Neural progenitor cell (in vitro differentiated cells): ENCODE data around the gene ATF2. TPM values are rescaled to one million over a fixed set of nuclear protein-coding genes. Genes with fewer than 3 reads are reported as not detected.

Experiments
- DNase-seq: peaks from one replicate; pipeline ENCODE4 v3.0.0-alpha.2; 2016; ENCODE audit warnings: low spot score
- H2AFZ ChIP-seq: fragments of 200-600 bp; sonication (generic); replicated peaks from 2 replicates; pipeline ENCODE4 v1.6.1; 2016; ENCODE audit warnings: antibody characterized with exemption
- H3F3A ChIP-seq: fragments of 200-600 bp; sonication (generic); 2 replicates; pipeline ENCODE4 v1.6.1; 2016; ENCODE audit warnings: antibody characterized with exemption, low read depth
- H3K27ac ChIP-seq: fragments of 200-600 bp; sonication (generic); 2 replicates; pipeline ENCODE4 v1.5.1; 2016; ENCODE audit warnings: mild to moderate bottlenecking
- H3K27me3 ChIP-seq: fragments of 200-600 bp; sonication (generic); 2 replicates; pipeline ENCODE4 v1.6.1; 2016; ENCODE audit warnings: mild to moderate bottlenecking, moderate library complexity
- H3K36me3 ChIP-seq: fragments of 200-600 bp; sonication (generic); 2 replicates; pipeline ENCODE4 v1.5.1; 2016
- H3K4me1 ChIP-seq: fragments of 200-600 bp; sonication (generic); 2 replicates; pipeline ENCODE4 v1.6.1; 2016; ENCODE audit warnings: mixed run types
- H3K4me2 ChIP-seq: fragments of 200-600 bp; sonication (generic); 2 replicates; pipeline ENCODE4 v1.6.1; 2016
- H3K4me3 ChIP-seq: fragments of 200-600 bp; sonication (generic); 2 replicates; pipeline ENCODE4 v1.5.1; 2016
- H3K79me2 ChIP-seq: fragments of 200-600 bp; sonication (generic); 2 replicates; pipeline ENCODE4 v1.6.1; 2016; ENCODE audit warnings: low read depth
- H3K9ac ChIP-seq: fragments of 200-600 bp; sonication (generic); 2 replicates; pipeline ENCODE4 v1.6.1; 2016
- H3K9me3 ChIP-seq: fragments of 200-600 bp; sonication (generic); 2 replicates; pipeline ENCODE4 v1.5.1; 2016; ENCODE audit warnings: low read depth
- H4K20me1 ChIP-seq: fragments of 200-600 bp; sonication (generic); 2 replicates; pipeline ENCODE4 v1.6.1; 2016; ENCODE audit warnings: low read depth
- H3K27ac Mint-ChIP-seq: 3 replicates; pipeline ENCODE4 v1.8.0; 2021; ENCODE audit warnings: mixed read lengths
- H3K27me3 Mint-ChIP-seq: 2 replicates; pipeline ENCODE4 v1.8.0; 2022; ENCODE audit warnings: low read depth, mild to moderate bottlenecking, inconsistent platforms, moderate library complexity, mixed read lengths; ENCODE audit not compliant: insufficient read depth
- H3K36me3 Mint-ChIP-seq: 3 replicates; pipeline ENCODE4 v1.8.0; 2021; ENCODE audit warnings: mixed read lengths
- H3K4me1 Mint-ChIP-seq: 3 replicates; pipeline ENCODE4 v1.8.0; 2021; ENCODE audit warnings: mixed read lengths
- H3K4me3 Mint-ChIP-seq: 3 replicates; pipeline ENCODE4 v1.8.0; 2021; ENCODE audit warnings: mild to moderate bottlenecking, moderate library complexity, mixed read lengths
- H3K9me3 Mint-ChIP-seq: 3 replicates; pipeline ENCODE4 v1.8.0; 2020; ENCODE audit warnings: mixed read lengths
- CTCF ChIP-seq: fragments of 200-600 bp; sonication (generic); IDR thresholded peaks from 2 replicates; pipeline ENCODE4 v1.5.1; 2017; ENCODE audit warnings: antibody characterized with exemption, mild to moderate bottlenecking
- EZH2 ChIP-seq: fragments of 200-600 bp; sonication (generic); IDR thresholded peaks from 2 replicates; pipeline ENCODE4 v1.6.1; 2017; ENCODE audit warnings: antibody characterized with exemption, mild to moderate bottlenecking, moderate library complexity
- EZH2phosphoT487 ChIP-seq: fragments of 200-600 bp; sonication (generic); IDR thresholded peaks from 2 replicates; pipeline ENCODE4 v1.6.1; 2017; ENCODE audit warnings: antibody characterized with exemption
- total RNA-seq: library from RNA; depleted of rRNA; stranded (reverse); fragments of >200 nt; gene quantifications from 2 replicates; pipeline ENCODE4 v1.2.3, GENCODE V29; 2015; ENCODE audit warnings: low replicate concordance

ATF2 gene
- total RNA-seq, 1 donor from 2014 or later = 133 TPM

DNA sequence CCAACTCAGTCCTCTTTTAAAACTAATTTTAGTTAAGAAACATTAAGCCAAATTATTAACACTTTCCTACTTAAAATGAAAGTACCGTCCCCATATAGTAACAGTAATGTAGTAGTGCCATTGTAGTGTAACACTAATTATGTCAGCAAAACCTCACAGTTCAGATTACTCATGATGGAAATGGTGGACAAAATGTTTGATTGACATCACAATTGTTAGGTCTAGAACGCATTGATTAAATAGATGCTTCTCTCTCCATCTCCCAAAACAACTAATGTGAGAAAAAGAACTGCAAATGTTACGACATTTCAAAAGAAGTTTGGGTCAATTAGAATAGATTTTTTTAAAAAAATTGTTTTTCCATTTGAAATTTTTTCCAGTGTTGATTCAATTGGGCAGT is 1.2 kb upstream of the ATF2 start:
- peak overlapping the region; percentile 85 for H3K9ac ChIP-seq

DNA sequence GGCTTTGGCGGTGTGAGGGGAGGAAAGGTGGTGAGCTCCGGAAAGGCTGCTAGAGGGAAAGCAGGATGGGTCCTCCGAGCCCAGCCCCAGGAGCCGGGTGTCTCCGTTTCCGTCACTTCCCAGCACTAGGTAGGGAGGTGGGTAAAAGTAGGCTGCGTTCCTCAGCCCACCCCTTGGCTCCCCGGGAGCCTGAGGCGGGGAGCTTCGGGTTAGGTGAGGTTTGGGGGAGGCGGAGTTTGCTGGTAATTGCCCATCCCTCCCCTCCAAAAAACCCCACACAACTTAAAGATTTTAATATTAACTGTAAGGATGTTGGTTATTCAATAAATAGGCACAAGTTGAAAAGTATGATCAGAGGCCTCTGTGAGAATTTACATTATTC is 552 bp upstream of the ATF2 start:
- H2AFZ ChIP-seq = peak overlapping the region; percentile 74
- H3F3A ChIP-seq = peaks cover 13% of the 10 kb centered on the region
- H3K79me2 ChIP-seq = peaks cover 59% of the 10 kb centered on the region
- H3K36me3 ChIP-seq = no peaks in the 10 kb centered on the region
- H3K9me3 ChIP-seq = no peaks in the 10 kb centered on the region
- TF ChIP-seq EZH2 (no peak), EZH2phosphoT487 (no peak), CTCF (no peak)
- H3K4me3 ChIP-seq = peak overlapping the region; percentile 83
- peaks cover 6% of the 10 kb centered on the region for H4K20me1 ChIP-seq
- H3K4me1 ChIP-seq = peaks cover 14% of the 10 kb centered on the region
- peaks cover 4% of the 10 kb centered on the region for H3K9me3 Mint-ChIP-seq
- no peaks in the 10 kb centered on the region for H3K27me3 ChIP-seq
- H3K9ac ChIP-seq = peak overlapping the region; percentile 85
- peak overlapping the region; percentile 86 for H3K4me2 ChIP-seq
- peak overlapping the region; percentile 100 for H3K4me3 Mint-ChIP-seq
- H3K4me1 Mint-ChIP-seq = peaks cover 11% of the 10 kb centered on the region
- no peak for DNase-seq
- peak overlapping the region; percentile 100 for H3K27ac Mint-ChIP-seq
- peaks cover 7% of the 10 kb centered on the region for H3K27me3 Mint-ChIP-seq
- H3K27ac ChIP-seq = peak overlapping the region; percentile 85
- H3K36me3 Mint-ChIP-seq = peaks cover 10% of the 10 kb centered on the region

More for the DNA sequence above, 1.2 kb upstream of the ATF2 start:
- Mint-ChIP-seq H3K27me3 (peaks cover 7% of the 10 kb centered on the region), H3K4me3 (peak overlapping the region; percentile 100), H3K4me1 (peaks cover 11% of the 10 kb centered on the region), H3K9me3 (peaks cover 3% of the 10 kb centered on the region), H3K27ac (no peak overlapping the region), H3K36me3 (peaks cover 9% of the 10 kb centered on the region)
- Histone ChIP-seq H3K27ac (no peak overlapping the region), H3K27me3 (no peaks in the 10 kb centered on the region), H2AFZ (no peak overlapping the region), H4K20me1 (peaks cover 6% of the 10 kb centered on the region), H3F3A (peaks cover 13% of the 10 kb centered on the region), H3K36me3 (no peaks in the 10 kb centered on the region), H3K79me2 (peaks cover 52% of the 10 kb centered on the region), H3K9me3 (no peaks in the 10 kb centered on the region), H3K4me1 (peaks cover 14% of the 10 kb centered on the region), H3K4me2 (peak overlapping the region; percentile 86), H3K4me3 (peak overlapping the region; percentile 83)
- TF ChIP-seq EZH2phosphoT487 = no peak
- no peak for TF ChIP-seq EZH2
- TF ChIP-seq CTCF = no peak
- no peak for DNase-seq

DNA sequence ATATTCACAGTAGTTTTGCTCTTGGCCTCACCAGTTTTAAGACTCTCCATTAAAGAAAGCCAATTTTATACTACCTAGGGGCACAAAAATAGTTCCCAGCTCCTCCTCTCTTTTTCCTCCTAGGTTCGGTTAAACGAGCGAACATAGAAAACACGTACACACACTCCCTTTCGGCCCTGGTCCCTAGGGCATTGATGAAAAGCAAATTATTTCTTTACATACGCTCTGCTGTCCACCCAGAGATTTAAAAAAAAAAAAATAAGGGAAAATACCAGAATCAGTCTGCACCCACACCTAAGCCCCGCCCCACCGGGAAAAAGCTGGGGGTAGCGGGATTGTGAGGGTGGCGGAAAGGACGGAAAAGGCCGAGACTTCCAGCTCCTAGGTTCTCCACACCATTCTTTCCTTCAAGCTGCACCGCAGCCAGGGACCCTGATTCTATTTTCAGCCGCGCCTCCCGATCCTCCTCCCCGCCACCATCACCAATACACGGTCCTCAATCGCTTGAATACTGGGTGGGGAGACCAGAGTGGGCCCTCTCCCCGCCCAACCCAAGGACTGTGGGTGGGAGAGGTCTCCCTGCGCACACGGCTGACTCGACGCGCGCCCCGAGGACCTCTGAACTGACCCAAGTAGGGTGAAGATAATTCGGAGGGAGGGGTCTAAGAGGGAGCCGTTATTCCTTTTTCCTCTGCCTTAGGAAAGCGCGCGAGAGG is 769 bp downstream of the ATF2 start:
- peak overlapping the region; percentile 90 for H3K27ac ChIP-seq
- no peaks in the 10 kb centered on the region for H3K27me3 ChIP-seq
- H3K9me3 Mint-ChIP-seq = peaks cover 7% of the 10 kb centered on the region
- H3K9ac ChIP-seq = peak overlapping the region; percentile 93
- peaks cover 11% of the 10 kb centered on the region for H3K4me1 Mint-ChIP-seq
- peaks cover 12% of the 10 kb centered on the region for H4K20me1 ChIP-seq
- peaks cover 15% of the 10 kb centered on the region for H3K36me3 Mint-ChIP-seq
- H3K27ac Mint-ChIP-seq = peak overlapping the region; percentile 100
- TF ChIP-seq CTCF = no peak
- DNase-seq = no peak
- H3K4me3 ChIP-seq = peak overlapping the region; percentile 83
- peak overlapping the region; percentile 89 for H3K4me2 ChIP-seq
- peaks cover 7% of the 10 kb centered on the region for H3K27me3 Mint-ChIP-seq
- H3K36me3 ChIP-seq = no peaks in the 10 kb centered on the region
- H3K9me3 ChIP-seq = no peaks in the 10 kb centered on the region
- H3K4me1 ChIP-seq = peaks cover 14% of the 10 kb centered on the region
- H3K4me3 Mint-ChIP-seq = peak overlapping the region; percentile 100
- peaks cover 72% of the 10 kb centered on the region for H3K79me2 ChIP-seq
- peak overlapping the region; percentile 66 for H2AFZ ChIP-seq
- H3F3A ChIP-seq = peaks cover 13% of the 10 kb centered on the region
